ENCODE measurements around the gene CLDN2.

Gene CLDN2

GRCh38 chrX:106928227-106928626, 8.0 kb downstream of the CLDN2 start:
- no peak overlapping the region for H3K4me3 ChIP-seq (ENCODE audit: low read length)

GRCh38 chrX:106931831-106932491, 11.8 kb downstream of the CLDN2 start:
- no peaks in the 10 kb centered on the region for H3K36me3 ChIP-seq (ENCODE audit: control insufficient read depth, insufficient read depth, low read length)
- peaks cover 6% of the 10 kb centered on the region for H3K4me1 ChIP-seq (ENCODE audit: control insufficient read depth, insufficient read depth, low read length)
- H3K9me3 ChIP-seq (ENCODE audit: control insufficient read depth, low read length), result no peaks in the 10 kb centered on the region
- no peaks in the 10 kb centered on the region for H3K27me3 ChIP-seq (ENCODE audit: control insufficient read depth, insufficient read depth, low read length)
- no peak overlapping the region for H3K9ac ChIP-seq (ENCODE audit: low read length)
- no peak overlapping the region for H3K4me3 ChIP-seq (ENCODE audit: low read length)

More at GRCh38 chrX:106928227-106928626, 8.0 kb downstream of the CLDN2 start:
- Histone ChIP-seq H3K4me1 (ENCODE audit: control insufficient read depth, insufficient read depth, low read length) (peaks cover 1% of the 10 kb centered on the region), H3K9me3 (ENCODE audit: control insufficient read depth, low read length) (no peaks in the 10 kb centered on the region), H3K27me3 (ENCODE audit: control insufficient read depth, insufficient read depth, low read length) (no peaks in the 10 kb centered on the region), H3K9ac (ENCODE audit: low read length) (no peak overlapping the region), H3K36me3 (ENCODE audit: control insufficient read depth, insufficient read depth, low read length) (no peaks in the 10 kb centered on the region)

DNA sequence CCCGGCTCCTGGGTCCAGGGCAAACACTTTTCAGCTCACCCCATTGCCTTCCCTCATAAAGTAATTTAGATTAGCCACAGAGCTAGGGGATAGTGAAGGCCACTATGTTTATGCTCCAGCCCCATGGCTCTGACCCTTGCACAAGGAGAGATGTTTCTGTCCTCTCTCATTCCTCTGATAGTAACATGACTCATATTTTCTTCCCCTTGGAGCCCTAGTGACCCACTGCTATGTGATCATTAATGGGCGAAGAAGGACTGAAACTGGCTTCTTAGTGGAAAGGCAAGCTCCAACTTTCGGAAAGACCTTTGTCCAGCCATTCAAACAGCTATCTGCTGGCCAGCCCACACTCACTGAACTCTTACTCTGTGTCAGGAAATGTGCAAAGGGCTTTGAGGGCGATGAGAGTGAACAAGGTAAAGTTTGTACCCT, 12.3 kb downstream of the CLDN2 start:
- Histone ChIP-seq H3K9ac (ENCODE audit: low read length) (no peak overlapping the region), H3K4me1 (ENCODE audit: control insufficient read depth, insufficient read depth, low read length) (peaks cover 6% of the 10 kb centered on the region), H3K36me3 (ENCODE audit: control insufficient read depth, insufficient read depth, low read length) (no peaks in the 10 kb centered on the region), H3K27me3 (ENCODE audit: control insufficient read depth, insufficient read depth, low read length) (no peaks in the 10 kb centered on the region), H3K4me3 (ENCODE audit: low read length) (no peak overlapping the region), H3K9me3 (ENCODE audit: control insufficient read depth, low read length) (no peaks in the 10 kb centered on the region)

- no peaks in the 10 kb centered on the region for H3K36me3 ChIP-seq (ENCODE audit: control insufficient read depth, insufficient read depth, low read length)
- H3K4me3 ChIP-seq (ENCODE audit: low read length), result no peak overlapping the region
- no peak overlapping the region for H3K9ac ChIP-seq (ENCODE audit: low read length)
- H3K27me3 ChIP-seq (ENCODE audit: control insufficient read depth, insufficient read depth, low read length), result no peaks in the 10 kb centered on the region
- H3K4me1 ChIP-seq (ENCODE audit: control insufficient read depth, insufficient read depth, low read length), result peaks cover 6% of the 10 kb centered on the region
- H3K9me3 ChIP-seq (ENCODE audit: control insufficient read depth, low read length), result no peaks in the 10 kb centered on the region
Observed at GRCh38 chrX:106932960-106933537, 12.8 kb downstream of the CLDN2 start.

DNA sequence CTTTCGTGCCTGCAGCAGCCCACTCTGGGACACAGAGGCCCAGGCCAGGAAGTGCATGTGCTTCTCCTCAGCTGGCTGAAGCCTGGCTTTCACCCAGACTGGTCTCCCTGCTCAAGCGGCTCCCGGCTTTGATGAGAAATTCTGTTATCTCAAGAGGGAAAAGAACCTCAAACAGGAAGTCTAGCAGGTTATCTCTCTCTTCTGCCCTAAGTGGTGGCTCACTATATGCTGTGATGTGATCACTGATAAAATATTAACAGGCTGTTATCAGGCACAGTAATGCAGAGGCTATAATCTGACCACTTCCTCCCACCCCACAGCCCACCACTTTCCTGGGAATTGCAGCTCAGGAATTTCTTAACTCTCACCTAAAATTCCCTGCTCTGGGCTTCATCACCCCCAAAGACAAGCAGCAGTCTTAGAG, 13.3 kb downstream of the CLDN2 start:
- Histone ChIP-seq H3K9ac (ENCODE audit: low read length) (no peak overlapping the region), H3K27me3 (ENCODE audit: control insufficient read depth, insufficient read depth, low read length) (no peaks in the 10 kb centered on the region), H3K9me3 (ENCODE audit: control insufficient read depth, low read length) (no peaks in the 10 kb centered on the region)

GRCh38 chrX:106935175-106935574, 15.0 kb downstream of the CLDN2 start:
- no peaks in the 10 kb centered on the region for H3K9me3 ChIP-seq (ENCODE audit: control insufficient read depth, low read length)
- H3K27me3 ChIP-seq (ENCODE audit: control insufficient read depth, insufficient read depth, low read length), result no peaks in the 10 kb centered on the region
- H3K9ac ChIP-seq (ENCODE audit: low read length), result no peak overlapping the region
- no peak overlapping the region for H3K4me3 ChIP-seq (ENCODE audit: low read length)
- H3K36me3 ChIP-seq (ENCODE audit: control insufficient read depth, insufficient read depth, low read length), result no peaks in the 10 kb centered on the region
- H3K4me1 ChIP-seq (ENCODE audit: control insufficient read depth, insufficient read depth, low read length), result peaks cover 6% of the 10 kb centered on the region

More for the DNA sequence above, 13.3 kb downstream of the CLDN2 start:
- Histone ChIP-seq H3K4me1 (ENCODE audit: control insufficient read depth, insufficient read depth, low read length) (peaks cover 6% of the 10 kb centered on the region), H3K36me3 (ENCODE audit: control insufficient read depth, insufficient read depth, low read length) (no peaks in the 10 kb centered on the region), H3K4me3 (ENCODE audit: low read length) (no peak overlapping the region)

- H3K9ac ChIP-seq (ENCODE audit: low read length), result no peak overlapping the region
- H3K27me3 ChIP-seq (ENCODE audit: control insufficient read depth, insufficient read depth, low read length), result no peaks in the 10 kb centered on the region
- no peaks in the 10 kb centered on the region for H3K36me3 ChIP-seq (ENCODE audit: control insufficient read depth, insufficient read depth, low read length)
- H3K4me3 ChIP-seq (ENCODE audit: low read length), result no peak overlapping the region
- peaks cover 6% of the 10 kb centered on the region for H3K4me1 ChIP-seq (ENCODE audit: control insufficient read depth, insufficient read depth, low read length)
- H3K9me3 ChIP-seq (ENCODE audit: control insufficient read depth, low read length), result no peaks in the 10 kb centered on the region
Observed at GRCh38 chrX:106936246-106936645, 16.0 kb downstream of the CLDN2 start.

DNA sequence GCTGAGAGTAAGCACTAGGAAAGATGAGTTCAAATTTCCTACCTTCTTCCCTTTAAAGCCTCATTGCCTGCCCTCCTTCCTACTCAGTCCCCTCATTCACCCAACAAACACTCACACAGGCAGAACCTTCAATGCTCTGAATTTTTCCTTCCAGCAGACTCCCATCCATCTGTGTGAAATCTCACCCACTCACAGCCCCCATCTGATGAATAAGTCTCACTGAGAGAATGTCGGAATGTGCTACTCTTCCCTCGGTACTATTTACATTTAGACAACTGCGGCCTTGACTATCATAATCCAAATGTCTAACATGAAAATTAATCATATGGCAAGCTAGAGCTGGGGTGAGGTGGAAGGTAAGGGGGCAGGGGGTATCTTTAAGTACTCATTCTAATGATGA, 19.4 kb downstream of the CLDN2 start:
- H3K4me3 ChIP-seq (ENCODE audit: low read length), result no peak overlapping the region
- no peaks in the 10 kb centered on the region for H3K36me3 ChIP-seq (ENCODE audit: control insufficient read depth, insufficient read depth, low read length)
- H3K4me1 ChIP-seq (ENCODE audit: control insufficient read depth, insufficient read depth, low read length), result no peaks in the 10 kb centered on the region
- no peak overlapping the region for H3K9ac ChIP-seq (ENCODE audit: low read length)
- H3K27me3 ChIP-seq (ENCODE audit: control insufficient read depth, insufficient read depth, low read length), result no peaks in the 10 kb centered on the region
- H3K9me3 ChIP-seq (ENCODE audit: control insufficient read depth, low read length), result no peaks in the 10 kb centered on the region

GRCh38 chrX:106940068-106940467, 19.9 kb downstream of the CLDN2 start:
- Histone ChIP-seq H3K4me1 (ENCODE audit: control insufficient read depth, insufficient read depth, low read length) (no peaks in the 10 kb centered on the region), H3K27me3 (ENCODE audit: control insufficient read depth, insufficient read depth, low read length) (no peaks in the 10 kb centered on the region), H3K4me3 (ENCODE audit: low read length) (no peak overlapping the region), H3K9me3 (ENCODE audit: control insufficient read depth, low read length) (no peaks in the 10 kb centered on the region), H3K9ac (ENCODE audit: low read length) (no peak overlapping the region), H3K36me3 (ENCODE audit: control insufficient read depth, insufficient read depth, low read length) (no peaks in the 10 kb centered on the region)

DNA sequence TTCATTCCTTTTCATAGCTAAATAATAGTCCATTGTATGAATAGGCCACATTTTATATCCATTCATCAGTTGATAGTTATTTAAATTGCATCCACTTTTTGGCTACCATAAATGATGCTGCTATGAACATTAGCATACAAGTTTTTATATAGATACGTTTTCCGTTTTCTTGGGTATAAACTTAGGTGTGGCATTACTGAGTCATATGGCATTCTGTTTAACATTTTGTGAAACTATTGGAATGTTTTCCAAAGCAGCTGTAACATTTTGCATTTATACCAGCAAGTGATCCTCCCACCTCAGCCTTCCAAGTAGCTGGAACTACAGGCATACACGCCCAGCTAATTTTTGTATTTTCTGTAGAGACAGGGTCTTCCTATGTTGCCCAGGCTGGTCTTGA, 26.3 kb downstream of the CLDN2 start:
- Histone ChIP-seq H3K27me3 (ENCODE audit: control insufficient read depth, insufficient read depth, low read length) (no peaks in the 10 kb centered on the region), H3K4me3 (ENCODE audit: low read length) (no peak overlapping the region), H3K36me3 (ENCODE audit: control insufficient read depth, insufficient read depth, low read length) (no peaks in the 10 kb centered on the region), H3K4me1 (ENCODE audit: control insufficient read depth, insufficient read depth, low read length) (no peaks in the 10 kb centered on the region), H3K9me3 (ENCODE audit: control insufficient read depth, low read length) (no peaks in the 10 kb centered on the region), H3K9ac (ENCODE audit: low read length) (no peak overlapping the region)

DNA sequence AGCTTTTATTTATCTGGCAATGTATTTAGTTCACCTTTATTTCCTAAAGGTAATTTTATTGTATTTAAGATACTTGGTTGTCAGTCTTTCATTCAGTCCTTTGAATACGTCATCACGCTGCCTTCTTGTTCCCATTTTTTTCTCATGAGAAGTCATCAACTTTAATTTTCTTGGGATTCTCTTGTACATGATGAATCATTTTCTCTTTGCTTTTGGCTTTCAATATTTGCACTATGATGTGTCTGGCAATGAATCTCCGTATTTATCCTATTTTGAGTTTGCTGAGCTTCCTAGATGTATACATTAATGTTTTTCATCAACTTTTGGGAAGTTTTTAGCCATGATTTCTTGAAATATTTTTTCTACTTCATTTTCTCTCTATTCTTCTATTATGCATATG, 28.4 kb downstream of the CLDN2 start:
- H3K36me3 ChIP-seq (ENCODE audit: control insufficient read depth, insufficient read depth, low read length), result no peaks in the 10 kb centered on the region
- H3K9ac ChIP-seq (ENCODE audit: low read length), result no peak overlapping the region
- no peaks in the 10 kb centered on the region for H3K4me1 ChIP-seq (ENCODE audit: control insufficient read depth, insufficient read depth, low read length)
- no peak overlapping the region for H3K4me3 ChIP-seq (ENCODE audit: low read length)
- no peaks in the 10 kb centered on the region for H3K9me3 ChIP-seq (ENCODE audit: control insufficient read depth, low read length)
- no peaks in the 10 kb centered on the region for H3K27me3 ChIP-seq (ENCODE audit: control insufficient read depth, insufficient read depth, low read length)

DNA sequence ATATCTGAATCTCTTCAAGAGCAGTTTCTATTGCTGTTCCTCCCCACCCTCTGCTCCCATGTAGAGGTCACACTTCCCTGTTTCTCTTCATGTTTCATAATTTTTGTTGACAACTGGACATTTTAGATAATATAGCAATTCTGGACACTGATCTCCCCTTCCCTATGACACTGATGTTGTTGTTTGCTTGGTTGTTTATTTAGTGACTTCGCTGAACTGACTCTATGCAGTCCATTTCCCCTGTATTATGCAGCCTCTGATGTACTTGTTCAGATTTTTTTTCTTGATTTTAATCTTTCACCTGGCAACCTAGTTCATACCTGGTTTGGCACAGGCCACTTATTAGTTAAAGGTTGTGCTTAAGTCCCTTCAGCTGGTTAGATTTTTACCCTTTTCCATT, 29.2 kb downstream of the CLDN2 start:
- Histone ChIP-seq H3K4me1 (ENCODE audit: control insufficient read depth, insufficient read depth, low read length) (no peaks in the 10 kb centered on the region), H3K4me3 (ENCODE audit: low read length) (no peak overlapping the region), H3K9me3 (ENCODE audit: control insufficient read depth, low read length) (no peaks in the 10 kb centered on the region), H3K27me3 (ENCODE audit: control insufficient read depth, insufficient read depth, low read length) (no peaks in the 10 kb centered on the region), H3K36me3 (ENCODE audit: control insufficient read depth, insufficient read depth, low read length) (no peaks in the 10 kb centered on the region), H3K9ac (ENCODE audit: low read length) (no peak overlapping the region)
